Cardiac muscle cell (in vitro differentiated cells and primary cell): ENCODE measurements around the gene CAPS. TPM values are rescaled to one million over a fixed set of nuclear protein-coding genes. Genes with fewer than 3 reads are reported as not detected.

ENCODE experiments used
- DNase-seq, 2 donors: peaks; one replicate each; pipeline versions ENCODE4 v3.0.0 to v3.0.0-alpha.2; 2010 to 2017; ENCODE audit warnings: low read depth in 1 of 2, low spot score in 1 of 2
- H3K27ac ChIP-seq: fragments of 200-600 bp; sonication (generic); 2 replicates; pipeline ENCODE4 v1.5.1; 2016
- H3K27me3 ChIP-seq: fragments of 200-600 bp; sonication (generic); 2 replicates; pipeline ENCODE4 v1.6.0; 2016; ENCODE audit warnings: control low read depth
- H3K36me3 ChIP-seq: fragments of 200-600 bp; sonication (generic); 2 replicates; pipeline ENCODE4 v1.5.1; 2016; ENCODE audit warnings: control low read depth
- H3K4me1 ChIP-seq: fragments of 200-600 bp; sonication (generic); 2 replicates; pipeline ENCODE4 v1.8.1; 2017; ENCODE audit warnings: low read depth, mild to moderate bottlenecking, mixed run types
- H3K4me3 ChIP-seq: fragments of 200-600 bp; sonication (generic); 2 replicates; pipeline ENCODE4 v1.5.1; 2016; ENCODE audit warnings: mild to moderate bottlenecking
- H3K9me3 ChIP-seq: fragments of 200-600 bp; sonication (generic); 2 replicates; pipeline ENCODE4 v1.5.1; 2017; ENCODE audit warnings: low read depth, mild to moderate bottlenecking, control low read depth
- CTCF ChIP-seq: IDR thresholded peaks from 2 replicates; pipeline ENCODE4 v1.5.1; 2012; ENCODE audit warnings: low read depth, mild to moderate bottlenecking, low read length
- polyA plus RNA-seq: library from polyadenylated mRNA; unstranded; fragments of >200 nt; fragmentation: Nextera tagmentation; extraction: Ambion mirVana; gene quantifications from 2 replicates; pipeline ENCODE4 v1.2.1, GENCODE V29; 2016
- total RNA-seq: library from RNA; depleted of rRNA; stranded (reverse); fragments of >200 nt; gene quantifications from 2 replicates; pipeline ENCODE4 v1.2.3, GENCODE V29; 2016

The CAPS gene
- total and polyA plus RNA-seq, 2 experiments from 2014 or later, result 14.1 to 23.6 TPM

GRCh38 chr19:5891572-5891937, 22.5 kb upstream of the CAPS start:
- H3K9me3 ChIP-seq, result no peaks in the 10 kb centered on the region
- no peak for TF ChIP-seq CTCF
- no peak for DNase-seq
- H3K27me3 ChIP-seq, result no peaks in the 10 kb centered on the region
- peaks cover 27% of the 10 kb centered on the region for H3K4me1 ChIP-seq
- H3K27ac ChIP-seq, result peak overlapping the region; percentile 42
- peaks cover 9% of the 10 kb centered on the region for H3K36me3 ChIP-seq
- no peak overlapping the region for H3K4me3 ChIP-seq

GRCh38 chr19:5891938-5892771, 21.9 kb upstream of the CAPS start:
- no peak overlapping the region for H3K4me3 ChIP-seq
- H3K36me3 ChIP-seq, result peaks cover 10% of the 10 kb centered on the region
- H3K27ac ChIP-seq, result peak overlapping the region; percentile 42
- H3K4me1 ChIP-seq, result peaks cover 27% of the 10 kb centered on the region
- TF ChIP-seq CTCF, result peak; percentile 81
- no peaks in the 10 kb centered on the region for H3K27me3 ChIP-seq
- DNase-seq, result peak; percentile 66 to 82
- H3K9me3 ChIP-seq, result no peaks in the 10 kb centered on the region

- Histone ChIP-seq H3K27me3 (no peaks in the 10 kb centered on the region), H3K36me3 (peaks cover 10% of the 10 kb centered on the region), H3K27ac (no peak overlapping the region), H3K9me3 (no peaks in the 10 kb centered on the region), H3K4me3 (no peak overlapping the region), H3K4me1 (peaks cover 27% of the 10 kb centered on the region)
- no peak for TF ChIP-seq CTCF
- no peak for DNase-seq
These were observed 21.2 kb upstream of the CAPS start for GRCh38 chr19:5892772-5893275.

GRCh38 chr19:5893296-5893903, 20.7 kb upstream of the CAPS start:
- Histone ChIP-seq H3K4me1 (peaks cover 27% of the 10 kb centered on the region), H3K9me3 (no peaks in the 10 kb centered on the region), H3K27me3 (no peaks in the 10 kb centered on the region), H3K27ac (peak overlapping the region; percentile 86), H3K4me3 (no peak overlapping the region), H3K36me3 (peaks cover 10% of the 10 kb centered on the region)
- TF ChIP-seq CTCF, result no peak
- no peak for DNase-seq

- Histone ChIP-seq H3K4me1 (peaks cover 27% of the 10 kb centered on the region), H3K9me3 (no peaks in the 10 kb centered on the region), H3K4me3 (no peak overlapping the region), H3K27me3 (no peaks in the 10 kb centered on the region), H3K27ac (peak overlapping the region; percentile 86), H3K36me3 (peaks cover 10% of the 10 kb centered on the region)
- TF ChIP-seq CTCF, result no peak
- DNase-seq, result peak in 1 of 2 donors; percentile 71
These were observed 19.9 kb upstream of the CAPS start for GRCh38 chr19:5893907-5894703.
